NOMO-1 treated with dmso at 0.1 percent for 144 hours (cell line): ENCODE data around the gene IL19.
"Not testable (repeated sequence)": the region's sequence is repeated elsewhere in the genome, so short reads cannot be mapped to it uniquely, and the experiment has no call there.

ENCODE experiments used
- DNase-seq: peaks from one replicate; lab custom pipeline; 2025; ENCODE audit not compliant: unreplicated experiment; lab: John Stamatoyannopoulos, UW

The IL19 gene

DNA sequence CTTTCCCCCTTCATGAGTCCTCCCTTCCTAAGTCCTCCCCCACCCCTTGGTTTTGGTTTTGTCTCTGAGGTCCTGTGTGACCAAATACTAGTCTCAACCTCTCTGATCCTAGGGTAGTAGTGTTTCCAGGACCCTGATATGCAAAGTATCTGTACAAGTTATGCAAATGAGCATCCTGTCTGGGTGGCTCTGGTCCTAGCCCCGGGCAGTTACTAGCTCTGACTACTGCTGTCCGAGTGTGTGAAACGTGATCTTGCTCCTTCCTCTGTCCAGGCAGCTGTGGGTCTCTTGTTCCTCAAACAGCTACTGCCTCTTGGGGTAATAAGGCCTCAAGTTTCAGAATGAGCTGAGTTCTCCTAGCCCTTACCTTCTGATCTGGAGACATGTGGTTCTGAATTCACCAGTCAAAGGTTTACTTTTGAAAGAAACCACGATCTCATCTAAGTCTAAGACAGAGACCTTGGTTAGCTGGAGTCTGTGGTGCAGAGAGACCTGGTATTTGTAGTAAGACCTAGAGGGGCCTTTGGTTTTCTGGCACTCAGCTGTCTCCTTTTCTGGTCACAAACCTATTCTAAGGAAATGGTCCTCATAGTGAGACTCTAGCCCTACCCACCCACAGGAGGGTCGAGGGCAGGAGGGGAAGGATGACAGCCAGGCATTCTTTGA lies 31.0 kb upstream of the IL19 start:
- peak; percentile 25 for DNase-seq

DNA sequence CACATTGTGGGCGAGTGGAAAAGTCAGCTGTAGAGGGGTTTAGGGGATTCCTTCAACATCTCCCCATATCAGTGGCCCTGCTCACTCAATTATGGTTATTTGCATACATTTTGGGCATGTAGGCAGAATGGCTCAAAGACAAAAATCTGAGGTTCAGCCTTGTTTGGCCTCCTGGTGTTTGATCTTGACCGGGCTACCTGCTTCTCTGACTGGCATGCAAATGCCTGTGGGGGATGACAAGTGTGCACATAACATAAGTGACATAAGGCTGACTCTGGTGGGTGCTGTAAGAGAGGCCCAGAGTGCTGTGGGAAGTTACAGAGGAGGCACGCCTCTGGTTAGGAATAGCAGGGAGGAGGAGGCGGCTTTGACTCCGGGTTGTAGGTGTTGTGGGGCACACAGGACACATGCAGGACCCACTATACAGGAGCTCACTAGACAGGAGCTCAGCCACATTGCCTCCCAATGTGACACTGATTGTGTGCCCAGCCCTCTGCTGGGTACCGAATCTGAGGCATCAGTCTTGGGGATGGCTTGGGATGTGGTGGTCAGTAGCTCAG lies 29.4 kb upstream of the IL19 start:
- no peak for DNase-seq

DNA sequence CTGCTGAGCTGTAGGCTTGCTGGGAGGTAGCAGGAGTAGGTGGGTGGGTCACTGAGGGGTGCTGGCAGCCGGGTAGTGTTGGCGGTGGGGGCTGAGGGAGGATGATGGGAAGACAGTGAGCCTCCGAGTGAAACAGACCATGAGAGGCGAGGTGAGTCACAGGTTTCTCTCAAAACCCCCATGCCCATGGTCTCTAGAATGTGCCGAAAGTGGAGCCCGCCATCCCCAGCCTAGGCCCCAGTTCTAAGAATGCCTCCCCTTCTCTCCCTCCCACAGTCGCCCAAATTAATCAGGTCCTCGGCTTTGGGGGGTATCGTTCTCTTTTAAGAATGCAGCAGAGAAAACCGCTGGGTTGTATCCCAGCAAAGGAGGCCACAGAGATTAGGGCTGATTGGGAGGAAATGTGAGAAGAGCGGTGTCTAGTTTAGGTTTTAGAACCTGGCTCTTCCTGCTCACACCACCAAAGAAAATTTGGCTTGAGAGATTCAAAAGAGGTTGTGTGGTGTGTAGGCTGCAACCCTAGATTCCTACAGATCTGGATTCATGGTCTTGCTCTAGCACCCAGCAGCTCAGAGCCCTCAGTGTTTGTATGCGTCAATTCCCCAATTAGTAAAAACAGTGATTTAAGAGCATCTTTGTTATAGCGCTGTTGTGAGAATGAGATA lies 27.7 kb upstream of the IL19 start:
- DNase-seq, result no peak

DNA sequence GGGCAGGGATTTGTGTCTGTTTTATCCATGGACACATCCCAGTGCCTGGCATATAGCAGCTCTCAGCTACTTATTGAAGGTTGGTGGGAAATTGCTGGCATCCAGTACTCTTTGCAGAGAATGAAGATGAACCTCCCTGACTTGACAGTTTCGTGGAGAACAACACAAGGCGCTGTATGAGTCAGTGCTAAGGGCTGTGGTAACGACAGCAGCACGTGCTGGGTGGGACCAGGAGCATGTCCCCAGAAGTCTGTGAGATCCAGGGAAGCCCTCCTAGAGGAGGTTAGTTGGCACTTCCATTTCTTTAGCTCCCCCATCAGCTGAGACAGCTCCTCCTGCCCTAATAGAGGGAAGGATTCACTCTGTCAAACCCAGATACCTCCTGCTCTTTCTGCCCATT lies 25.9 kb upstream of the IL19 start:
- DNase-seq, result no peak

DNA sequence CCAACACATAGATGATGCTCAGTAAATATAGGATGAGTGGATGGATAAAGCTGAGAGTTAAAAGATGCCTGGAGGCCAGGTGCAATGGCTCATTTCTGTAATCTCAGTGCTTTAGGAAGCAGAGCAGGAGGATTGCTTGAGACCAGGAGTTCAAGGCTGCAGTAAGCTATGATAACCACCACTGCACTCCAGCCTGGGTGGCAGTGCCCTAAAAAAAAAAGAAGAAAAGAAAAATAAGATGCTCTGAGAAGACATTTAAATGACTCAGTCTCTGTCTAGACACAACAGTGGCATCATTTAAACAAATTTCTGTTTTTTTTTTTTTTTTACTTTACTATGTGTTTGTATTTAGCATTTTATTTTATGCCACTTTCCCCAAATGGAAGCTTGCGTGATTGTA lies 25.3 kb upstream of the IL19 start:
- no peak for DNase-seq

DNA sequence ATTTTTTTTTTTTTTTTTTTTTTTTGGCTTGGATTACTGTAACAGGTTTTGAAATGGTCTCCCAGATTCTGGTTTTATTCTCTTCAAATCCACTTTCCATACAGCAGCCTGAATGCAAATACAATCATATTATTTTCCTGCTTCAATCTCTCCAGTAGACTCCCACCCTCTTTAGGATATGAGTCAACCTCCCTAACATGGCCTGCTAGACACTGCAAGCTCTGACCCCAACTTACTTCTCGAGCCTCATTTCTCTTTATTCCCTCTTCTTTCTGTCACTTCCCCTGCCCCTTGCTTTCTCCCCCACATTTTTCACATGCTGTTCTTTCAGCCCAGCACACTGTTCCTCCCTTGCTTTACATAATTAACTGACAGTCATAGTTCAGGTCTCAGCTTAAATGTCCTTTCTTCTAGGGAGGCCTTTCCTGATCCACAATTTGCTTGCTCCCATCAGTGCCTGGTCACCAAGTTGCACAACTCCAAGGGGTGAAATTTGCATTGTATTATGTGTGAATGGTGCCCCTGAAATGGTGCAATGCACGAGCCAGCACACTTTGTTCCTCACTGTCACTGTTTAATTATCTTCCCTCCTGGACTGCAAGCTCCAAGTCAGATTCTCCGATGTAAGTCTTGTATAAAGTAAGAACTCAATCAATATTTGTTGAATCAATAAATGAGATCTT lies 22.1 kb upstream of the IL19 start:
- DNase-seq, result peak; percentile 61

DNA sequence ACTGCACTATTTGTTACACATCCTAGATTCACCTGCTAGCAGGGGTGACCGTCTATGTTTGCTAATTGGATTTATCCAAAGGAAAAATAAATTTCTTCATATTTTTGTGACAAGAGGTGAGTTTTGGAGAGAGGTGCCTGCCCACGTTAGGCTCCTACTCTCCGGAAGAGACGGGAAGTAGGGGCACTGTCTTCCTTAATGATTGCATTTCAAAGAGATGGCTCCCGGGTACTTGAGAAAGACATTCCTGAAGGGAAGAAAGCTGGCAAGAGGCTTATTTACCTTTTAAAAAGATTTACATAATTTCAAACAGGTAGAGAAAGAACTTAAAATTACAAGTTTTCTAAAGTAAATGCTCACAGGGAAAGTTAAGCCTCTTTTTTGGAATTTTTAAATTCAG lies 18.7 kb upstream of the IL19 start:
- DNase-seq, result no peak

DNA sequence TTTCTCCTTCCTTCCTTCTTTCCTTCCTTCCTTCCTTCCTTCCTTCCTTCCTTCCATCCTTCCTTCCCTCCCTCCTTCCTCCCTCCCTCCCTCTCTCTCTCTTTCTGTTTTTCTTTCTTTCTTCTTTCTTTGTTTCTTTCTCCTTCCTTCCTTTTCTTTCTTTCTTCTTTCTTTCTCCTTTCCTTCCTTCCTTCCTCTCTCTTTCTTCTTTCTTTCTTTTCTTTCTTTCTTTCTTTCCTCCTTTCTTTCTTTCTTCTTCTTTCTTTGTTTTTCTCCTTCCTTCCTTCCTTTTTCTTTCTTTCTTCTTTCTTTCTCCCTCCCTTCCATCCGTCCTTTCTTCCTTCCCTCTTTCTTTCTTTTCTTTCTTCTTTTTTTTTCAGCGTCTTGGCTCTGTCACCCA lies 18.1 kb upstream of the IL19 start:
- no peak for DNase-seq

DNA sequence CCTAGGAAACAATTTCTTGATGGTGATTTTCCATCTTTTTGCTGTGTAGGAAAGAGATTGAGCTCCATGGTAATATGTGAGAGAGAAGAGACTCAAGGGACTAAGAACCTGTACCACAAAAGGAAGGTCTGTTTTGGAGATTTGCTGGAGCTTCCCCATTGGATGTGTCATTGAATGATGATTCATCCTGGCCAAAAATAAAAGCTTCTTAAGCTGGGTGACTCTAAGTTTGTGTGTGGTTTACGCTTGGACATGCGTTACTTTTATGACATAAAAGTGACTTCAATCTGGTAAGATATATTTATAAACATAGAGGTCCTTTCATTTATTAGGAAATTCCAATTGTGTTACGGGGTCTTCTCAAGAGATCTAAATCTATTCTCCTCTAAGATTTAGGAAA lies 17.4 kb upstream of the IL19 start:
- DNase-seq, result peak; percentile 41

DNA sequence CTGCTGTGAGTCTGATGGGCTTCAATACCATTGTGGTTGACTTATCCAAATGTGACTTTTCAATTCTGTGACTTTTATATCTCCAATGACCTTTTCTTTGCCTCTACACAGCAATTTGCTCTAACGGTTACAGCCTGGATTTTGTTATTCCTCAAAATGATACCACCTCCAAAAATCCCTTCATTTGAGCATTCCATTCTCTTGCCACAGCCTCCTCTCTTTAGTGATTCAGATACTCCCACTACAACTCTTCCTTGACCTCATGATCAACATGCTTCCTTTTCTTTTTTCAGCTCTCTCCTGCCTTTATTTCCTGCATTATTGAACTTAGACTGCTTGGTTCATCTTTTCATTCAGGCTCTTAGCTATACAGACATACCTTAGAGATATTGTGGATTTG lies 16.6 kb upstream of the IL19 start:
- no peak for DNase-seq

DNA sequence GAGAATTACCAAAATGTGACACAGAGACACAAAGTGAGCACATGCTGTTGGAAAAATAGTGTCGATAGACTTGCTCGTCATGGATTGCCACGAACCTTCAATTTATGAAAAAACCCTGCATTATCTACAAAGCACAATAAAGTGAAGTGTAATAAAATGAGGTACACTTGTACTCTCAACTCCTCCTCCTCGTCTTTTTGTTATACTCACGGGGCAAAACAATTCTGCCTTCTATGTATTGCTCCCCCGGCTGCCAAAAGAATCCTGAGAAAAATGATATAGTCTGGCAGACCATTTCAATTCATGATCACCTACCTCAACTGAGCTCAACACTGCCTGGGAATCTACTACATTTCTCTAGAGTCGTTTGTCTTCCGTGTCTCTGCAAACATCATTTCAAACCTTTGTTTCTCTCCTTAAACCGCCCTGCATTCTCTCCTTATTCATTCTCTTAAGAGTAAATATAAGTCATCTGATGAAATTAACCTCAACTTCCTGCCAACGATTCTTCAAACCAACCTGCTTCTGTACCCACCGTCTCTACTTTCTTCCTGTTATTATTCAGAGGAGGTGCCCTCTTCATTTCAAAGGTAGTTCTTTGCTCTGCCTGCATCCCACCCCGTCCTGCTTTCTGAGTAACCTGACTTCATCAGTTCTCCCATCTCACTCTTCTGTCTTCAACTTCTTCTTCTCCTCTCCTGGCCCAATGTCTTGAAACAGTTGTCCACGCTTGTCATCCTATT lies 12.9 kb upstream of the IL19 start:
- DNase-seq, result peak; percentile 33

DNA sequence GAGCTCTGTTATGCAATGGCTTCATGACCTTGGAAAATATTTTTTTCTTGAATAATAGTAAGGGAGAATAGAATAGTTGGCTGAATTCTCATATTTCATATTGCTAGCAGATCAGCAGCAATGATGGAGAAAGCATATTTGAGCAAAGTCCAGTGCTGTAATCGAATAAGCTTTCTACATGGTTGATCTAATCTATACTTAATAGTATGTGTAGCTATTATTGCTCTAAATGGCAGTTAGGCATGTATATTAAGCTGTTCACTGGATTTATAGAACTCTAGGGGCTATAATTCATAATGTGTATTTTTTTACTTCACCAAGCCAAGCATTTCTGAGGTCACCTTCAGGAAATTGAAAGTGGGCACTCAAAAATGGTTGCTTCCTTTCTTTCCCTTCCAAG lies 10.0 kb upstream of the IL19 start:
- no peak for DNase-seq

DNA sequence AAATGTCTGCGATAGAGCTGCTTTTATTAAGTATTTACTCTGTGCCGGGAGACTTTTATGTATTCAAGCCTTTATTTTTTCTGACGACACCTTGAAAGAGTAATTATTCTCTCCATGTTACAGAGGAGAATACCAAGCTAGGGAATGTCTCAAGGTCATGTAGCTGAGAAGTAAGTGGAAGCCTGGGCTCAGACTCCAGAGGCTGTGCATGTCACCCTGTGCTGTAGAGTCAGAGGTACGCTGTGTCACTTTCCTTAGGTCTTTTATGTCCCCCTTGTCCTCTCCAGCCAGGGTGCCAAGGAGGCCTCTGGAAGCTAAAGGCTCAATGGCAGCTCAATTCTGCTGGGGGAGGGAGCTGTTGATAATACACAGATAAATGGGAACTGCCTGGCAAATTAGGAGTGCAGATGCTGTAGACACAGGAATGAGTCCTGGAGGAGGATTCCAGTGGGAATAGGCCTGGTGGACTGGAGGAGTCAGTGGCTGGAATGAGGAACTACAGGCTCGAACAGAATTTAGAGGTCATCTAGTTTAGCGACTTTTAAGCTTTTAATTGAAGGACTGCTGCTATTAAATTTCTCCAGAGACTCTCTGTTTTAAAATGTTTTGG lies 9.3 kb upstream of the IL19 start:
- DNase-seq, result no peak

DNA sequence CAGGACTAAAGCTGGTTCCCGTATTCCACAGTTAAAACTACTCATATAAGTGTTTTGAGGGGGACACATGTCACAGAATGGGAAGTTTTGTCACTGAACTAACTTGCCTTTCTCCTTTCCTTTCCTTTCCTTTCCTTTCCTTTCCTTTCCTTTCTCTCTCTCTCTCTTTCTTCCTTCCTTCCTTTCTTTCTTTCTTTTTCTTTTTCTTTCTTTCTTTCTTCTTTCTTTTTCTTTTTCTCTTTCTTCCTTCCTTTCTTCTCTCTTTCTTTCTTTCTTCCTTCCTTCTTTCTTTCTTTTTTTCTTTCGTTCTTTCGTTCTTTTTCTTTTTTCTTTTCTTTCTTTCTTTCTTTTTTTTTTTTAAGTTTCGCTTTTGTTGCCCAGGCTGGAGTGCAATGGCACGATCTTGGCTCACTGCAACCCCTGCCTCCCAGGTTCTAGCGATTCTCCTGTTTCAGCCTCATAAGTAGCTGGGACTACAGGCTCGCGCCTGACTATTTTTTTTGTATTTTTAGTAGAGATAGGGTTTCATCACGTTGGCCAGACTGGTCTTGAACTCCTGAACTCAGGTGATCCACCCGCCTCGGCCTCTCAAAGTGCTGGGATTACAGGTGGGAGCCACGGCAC lies 7.7 kb upstream of the IL19 start:
- not testable (repeated sequence) for DNase-seq

DNA sequence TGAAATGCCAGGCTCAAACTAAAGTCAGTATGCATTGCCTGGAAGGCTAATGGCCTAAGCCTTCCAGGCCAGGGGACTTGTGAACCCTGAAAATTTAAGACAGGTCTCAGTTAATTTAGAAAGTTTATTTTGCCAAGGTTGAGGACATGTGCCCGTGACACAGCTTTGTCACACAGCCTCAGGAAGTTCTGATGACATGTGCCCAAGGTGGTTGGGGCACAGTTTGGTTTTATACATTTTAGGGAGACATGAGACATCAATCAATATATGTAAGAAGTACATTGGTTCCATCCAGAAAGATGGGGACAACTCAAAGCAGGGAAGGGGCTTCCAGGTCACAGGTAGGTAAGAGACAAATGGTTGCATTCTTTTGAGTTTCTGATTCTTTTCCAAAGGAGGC lies 4.8 kb upstream of the IL19 start:
- not testable (repeated sequence) for DNase-seq

DNA sequence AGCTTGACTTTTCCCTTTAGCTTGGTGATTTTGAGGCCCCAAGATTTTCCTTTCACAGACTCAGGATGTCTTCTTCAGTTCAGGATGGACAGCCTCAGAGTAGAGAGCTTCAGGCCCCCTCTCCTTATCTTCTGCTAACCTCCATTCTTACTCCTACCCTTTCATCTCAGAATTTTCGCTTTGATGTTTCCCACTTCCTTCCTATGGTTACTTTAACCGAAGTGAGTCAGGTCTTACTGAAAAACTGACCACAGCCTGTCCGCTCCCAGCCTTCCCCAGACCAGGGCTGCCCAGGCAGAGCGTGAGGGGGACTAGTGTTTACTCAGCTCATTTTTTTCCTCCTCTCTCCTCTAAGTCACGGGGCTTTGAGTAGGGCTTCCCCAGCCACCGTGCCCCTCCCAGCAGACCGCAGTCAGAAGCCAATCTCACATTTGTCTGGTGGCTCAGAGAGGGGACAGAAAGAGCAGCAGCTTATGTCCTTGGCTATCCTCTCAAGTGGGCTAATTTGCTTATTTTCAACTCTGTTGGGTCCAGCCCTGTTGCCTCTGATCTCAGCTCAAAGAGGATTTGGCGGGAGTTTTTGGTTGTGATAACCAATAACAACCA lies 4.2 kb upstream of the IL19 start:
- peak; percentile 31 for DNase-seq

DNA sequence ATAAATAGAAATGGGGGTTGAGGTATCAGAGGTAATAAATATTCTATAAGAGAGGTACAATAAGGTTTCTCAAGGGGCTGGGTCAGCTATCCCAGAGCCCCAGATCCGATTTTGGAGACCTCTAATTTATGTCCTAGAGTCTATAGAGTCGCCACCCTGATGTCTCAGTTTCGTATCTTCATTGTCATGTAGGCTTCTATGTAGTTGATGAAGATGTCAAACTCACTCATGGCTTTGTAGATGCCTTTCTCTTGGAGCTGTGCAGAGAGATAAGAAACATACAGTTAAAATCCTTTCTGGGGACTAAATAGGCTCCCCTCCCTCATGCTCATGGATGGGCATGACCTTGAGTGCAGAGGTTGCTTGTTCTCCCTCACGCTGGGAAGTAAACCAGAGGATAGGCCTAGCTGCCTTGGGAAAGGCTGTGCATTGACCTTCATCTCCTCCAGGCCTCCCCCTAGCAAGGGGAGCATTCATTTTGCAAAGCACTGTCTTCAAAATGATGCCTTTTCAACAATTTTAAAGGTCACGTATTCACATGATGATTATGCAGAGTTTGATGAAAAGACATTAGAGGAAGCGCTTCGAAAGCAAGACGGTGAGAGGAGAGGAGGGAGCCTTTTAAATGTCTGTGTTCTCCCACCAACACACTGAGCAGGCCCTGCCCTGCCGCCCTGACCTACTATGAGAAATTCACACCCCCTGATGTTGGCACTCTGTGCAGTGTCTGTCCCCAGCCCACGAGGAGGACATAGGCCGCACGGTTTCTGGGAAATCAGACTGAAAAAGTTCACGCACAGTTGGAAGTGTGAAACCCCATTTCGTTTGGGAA lies 1.9 kb upstream of the IL19 start:
- DNase-seq, result no peak

DNA sequence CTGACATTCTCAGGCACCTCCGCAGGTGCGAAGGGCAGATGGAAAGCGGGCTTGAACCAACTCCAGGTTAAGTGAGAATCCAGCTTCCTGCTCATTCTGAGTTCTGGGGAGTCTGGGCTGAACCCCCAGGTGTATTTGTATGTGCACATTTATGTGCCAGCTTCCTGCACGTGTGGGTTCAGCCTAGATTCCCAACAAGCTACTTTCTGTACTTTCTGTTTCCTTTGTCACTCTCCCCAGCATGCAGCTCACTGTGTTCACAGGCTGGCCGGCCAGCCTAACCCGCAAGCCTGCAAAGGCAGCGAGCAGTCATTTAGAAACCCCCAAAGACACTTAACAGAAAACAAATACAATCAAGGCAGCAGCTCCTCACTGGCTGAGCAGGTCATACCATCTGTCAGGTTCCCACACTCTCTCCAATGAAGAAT lies 1.3 kb upstream of the IL19 start:
- DNase-seq, result no peak

DNA sequence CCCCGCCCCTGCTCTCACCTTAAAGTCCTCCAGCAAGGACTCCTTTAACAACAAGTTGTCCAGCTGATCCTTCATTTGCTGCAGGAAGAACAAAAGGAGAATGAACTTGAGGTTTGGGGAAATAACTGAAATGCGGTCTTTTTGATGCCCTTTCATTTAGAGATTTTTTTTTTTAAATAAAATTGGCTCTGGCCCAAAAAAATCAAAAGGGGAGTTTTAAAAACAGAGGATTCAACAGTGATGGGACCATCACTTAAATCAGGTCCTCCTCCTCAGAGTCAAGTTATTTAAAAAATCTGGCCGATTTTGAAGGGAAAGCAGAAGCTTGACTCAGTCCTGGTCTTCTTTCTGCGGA lies 742 bp downstream of the IL19 start:
- no peak for DNase-seq
